AG04449 (cell line): ENCODE results near the gene PRRX2.
A peak's percentile ranks its signal among the peaks of the same experiment; 100 is the strongest.

Experiments used
- CTCF ChIA-PET: fragments of 350-600 bp; formaldehyde crosslinking; extraction: SDS; loops from one replicate; lab custom pipeline; 2021; ENCODE audit warnings: antibody characterized with exemption; lab: Yijun Ruan, JAX
- POLR2A ChIA-PET: fragments of 400-600, 350-600 bp; formaldehyde crosslinking; extraction: SDS; loops from one replicate; lab custom pipeline; 2020; ENCODE audit warnings: antibody characterized with exemption, inconsistent platforms; lab: Yijun Ruan, JAX
- DNase-seq: peaks from one replicate; pipeline ENCODE4 v3.0.0-alpha.2; 2010; ENCODE audit warnings: low read depth, low spot score
- H3K4me3 ChIP-seq: 2 replicates; pipeline ENCODE4 v1.5.1; 2011; ENCODE audit warnings: low read depth, mild to moderate bottlenecking, control low read depth, low read length
- TF ChIP-seq, protein P1 (sequence below): IDR thresholded peaks from one replicate; pipeline ENCODE4 v1.5.1; 2011; ENCODE audit warnings: mild to moderate bottlenecking, moderate library complexity, low read length, control low read depth, inconsistent platforms; ENCODE audit not compliant: insufficient read depth; ENCODE audit errors: missing control alignments

Gene PRRX2

DNA sequence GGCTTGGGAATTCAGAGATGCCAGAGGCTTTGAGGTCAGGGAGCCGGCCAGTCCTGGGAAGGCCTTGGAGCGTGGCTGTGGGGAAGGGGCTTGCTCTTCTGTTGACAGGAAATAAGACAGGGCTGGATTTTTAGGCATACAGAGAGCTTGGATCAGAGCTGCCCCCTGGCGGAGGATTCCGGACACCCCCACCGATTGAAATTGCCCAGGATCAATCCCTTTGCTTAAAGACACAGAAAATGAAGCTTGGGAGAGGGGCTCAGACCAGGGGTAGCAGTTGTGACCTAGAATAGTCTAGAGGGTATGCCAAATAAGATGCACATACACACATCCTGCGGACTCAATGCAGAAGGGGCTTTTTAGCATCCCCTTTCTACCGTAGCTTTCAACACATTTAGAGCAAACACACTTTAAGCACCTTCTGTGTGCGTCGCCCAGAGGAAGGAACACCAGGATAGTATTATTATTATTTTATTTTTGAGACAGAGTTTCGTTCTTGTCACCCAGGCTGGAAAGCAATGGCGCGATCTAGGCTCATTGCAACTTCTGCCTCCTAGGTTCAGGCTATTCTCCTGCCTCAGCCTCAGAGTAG lies 41.2 kb upstream of the PRRX2 start:
- TF ChIP-seq, protein P1, sequence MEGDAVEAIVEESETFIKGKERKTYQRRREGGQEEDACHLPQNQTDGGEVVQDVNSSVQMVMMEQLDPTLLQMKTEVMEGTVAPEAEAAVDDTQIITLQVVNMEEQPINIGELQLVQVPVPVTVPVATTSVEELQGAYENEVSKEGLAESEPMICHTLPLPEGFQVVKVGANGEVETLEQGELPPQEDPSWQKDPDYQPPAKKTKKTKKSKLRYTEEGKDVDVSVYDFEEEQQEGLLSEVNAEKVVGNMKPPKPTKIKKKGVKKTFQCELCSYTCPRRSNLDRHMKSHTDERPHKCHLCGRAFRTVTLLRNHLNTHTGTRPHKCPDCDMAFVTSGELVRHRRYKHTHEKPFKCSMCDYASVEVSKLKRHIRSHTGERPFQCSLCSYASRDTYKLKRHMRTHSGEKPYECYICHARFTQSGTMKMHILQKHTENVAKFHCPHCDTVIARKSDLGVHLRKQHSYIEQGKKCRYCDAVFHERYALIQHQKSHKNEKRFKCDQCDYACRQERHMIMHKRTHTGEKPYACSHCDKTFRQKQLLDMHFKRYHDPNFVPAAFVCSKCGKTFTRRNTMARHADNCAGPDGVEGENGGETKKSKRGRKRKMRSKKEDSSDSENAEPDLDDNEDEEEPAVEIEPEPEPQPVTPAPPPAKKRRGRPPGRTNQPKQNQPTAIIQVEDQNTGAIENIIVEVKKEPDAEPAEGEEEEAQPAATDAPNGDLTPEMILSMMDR: peak; percentile 83
- CTCF ChIA-PET: interaction anchor here (0.7 to 15.5 kb wide), 47 partner anchors 9 to 806 kb away, joined by 3 to 735 read pairs (median 4); partner anchors contain the start of genes ASB6 and ENDOG
- no peak for DNase-seq
- no peak overlapping the region for H3K4me3 ChIP-seq
- POLR2A ChIA-PET: interaction anchor here (0.7 to 1.7 kb wide), 4 partner anchors 446 to 499 kb away, joined by 3 to 7 read pairs (median 3); partner anchors contain the start of gene IER5L

DNA sequence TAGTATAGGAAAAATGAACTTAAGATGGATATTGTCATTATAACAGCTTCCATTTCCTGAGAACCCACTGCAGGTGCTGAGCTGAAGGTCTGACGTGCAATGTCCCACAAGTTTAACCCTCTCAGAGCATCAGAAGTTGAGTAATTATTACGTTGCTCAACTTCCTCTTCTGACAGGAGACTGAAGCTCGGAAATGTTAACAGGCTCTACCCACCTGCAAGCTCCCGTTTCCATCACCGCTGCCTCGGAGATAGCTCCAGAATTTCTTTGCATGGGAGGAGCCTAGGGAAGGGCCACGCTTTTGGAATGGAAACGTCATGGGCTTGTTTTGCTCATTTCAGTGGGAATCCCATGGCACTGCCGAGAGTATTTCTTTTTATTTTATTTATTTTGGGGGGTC lies 40.5 kb upstream of the PRRX2 start:
- ChIA-PET CTCF (interaction anchor here (0.6 to 15.5 kb wide), 38 partner anchors 8 to 807 kb away, joined by 3 to 735 read pairs (median 4); partner anchors contain the start of genes ASB6 and ENDOG), POLR2A (interaction anchor here (0.7 to 0.9 kb wide), 2 partner anchors 447 to 500 kb away, joined by 3 read pairs; partner anchors contain the start of gene IER5L)
- no peak for DNase-seq
- H3K4me3 ChIP-seq: no peak overlapping the region
- TF ChIP-seq, protein P1: no peak

DNA sequence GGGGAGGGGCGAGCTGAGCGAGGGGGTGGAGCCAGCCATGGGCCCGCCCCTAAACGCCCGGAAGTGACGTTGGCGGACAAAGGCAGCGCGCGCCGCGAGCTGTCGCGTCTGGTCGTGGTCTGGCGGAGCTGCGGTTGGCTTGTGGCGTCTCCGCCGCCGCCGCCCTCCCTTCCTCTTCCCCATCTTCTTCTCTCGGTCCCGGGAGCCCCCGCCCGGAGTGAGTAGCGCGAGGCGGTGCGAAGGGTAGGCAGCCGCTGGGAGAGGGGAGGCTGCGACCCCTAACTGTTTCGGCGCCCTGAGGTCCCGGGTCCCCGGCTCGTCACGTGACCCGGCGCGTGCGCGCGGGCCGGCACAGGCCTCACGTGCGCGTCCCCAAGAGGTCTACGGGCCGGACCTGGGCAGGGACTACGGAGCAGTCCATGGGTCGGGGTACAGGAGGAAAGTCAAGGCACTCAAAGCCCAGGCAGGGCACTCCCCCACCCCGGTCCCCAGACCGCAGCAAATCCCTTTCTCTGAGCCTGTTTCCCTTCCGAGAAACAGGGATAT lies 39.3 kb upstream of the PRRX2 start, which contains the start of gene NTMT1:
Gene NTMT1 (plus strand): TSS at position 85 of the 546 bp plus-strand sequence. CDS start 6,541 bp downstream, outside the sequence.
- DNase-seq: no peak
- TF ChIP-seq, protein P1: no peak
- ChIA-PET CTCF (interaction anchor here (0.6 to 15.5 kb wide), 6 partner anchors 13 to 494 kb away, joined by 3 to 735 read pairs (median 66); partner anchors contain the start of gene ASB6), POLR2A (interaction anchor here (0.6 to 2.3 kb wide), 9 partner anchors 9 to 678 kb away, joined by 3 to 15 read pairs (median 5); partner anchors contain the start of gene IER5L)
- peak within 1 kb of the TSS; percentile 66 for H3K4me3 ChIP-seq

DNA sequence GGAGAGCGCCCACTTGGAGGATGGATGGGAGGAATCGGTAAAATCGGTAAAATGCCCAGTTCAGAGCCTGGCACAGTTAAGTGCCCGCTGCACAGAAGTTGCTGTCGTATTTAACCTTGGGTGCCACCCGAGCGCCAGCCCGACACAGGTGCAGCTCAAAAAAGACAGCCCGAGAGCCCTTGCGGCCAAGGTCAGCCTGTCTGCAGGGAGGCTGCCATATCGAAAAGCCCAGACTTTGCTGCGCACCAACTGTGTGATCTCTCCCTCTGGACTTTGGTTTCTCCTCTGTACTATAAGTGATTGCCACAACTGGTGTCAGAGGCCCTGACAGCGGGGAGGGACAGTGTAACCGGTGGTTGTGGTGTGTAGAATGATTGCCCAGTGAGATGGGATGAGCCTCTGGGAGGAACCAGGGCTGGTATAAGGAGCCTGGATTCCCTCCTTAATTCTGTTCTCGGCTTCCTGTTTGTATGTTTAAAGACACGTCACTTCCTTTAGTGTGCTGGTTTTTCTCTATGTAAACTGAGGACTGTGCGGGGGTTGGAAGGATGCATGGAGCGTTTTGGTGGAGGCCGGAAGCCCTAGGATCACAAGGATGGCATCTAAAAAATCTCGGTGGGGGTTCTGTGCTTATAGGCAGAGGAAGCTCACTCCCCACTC lies 38.7 kb upstream of the PRRX2 start:
- POLR2A ChIA-PET: interaction anchor here (0.6 to 2.3 kb wide), 12 partner anchors 10 to 678 kb away, joined by 3 to 15 read pairs (median 4); partner anchors contain the start of gene IER5L
- CTCF ChIA-PET: interaction anchor here (0.8 to 15.5 kb wide), 6 partner anchors 13 to 494 kb away, joined by 3 to 735 read pairs (median 60); partner anchors contain the start of gene ASB6
- TF ChIP-seq, protein P1: no peak
- peak; percentile 84 for DNase-seq
- H3K4me3 ChIP-seq: peak overlapping the region; percentile 66

DNA sequence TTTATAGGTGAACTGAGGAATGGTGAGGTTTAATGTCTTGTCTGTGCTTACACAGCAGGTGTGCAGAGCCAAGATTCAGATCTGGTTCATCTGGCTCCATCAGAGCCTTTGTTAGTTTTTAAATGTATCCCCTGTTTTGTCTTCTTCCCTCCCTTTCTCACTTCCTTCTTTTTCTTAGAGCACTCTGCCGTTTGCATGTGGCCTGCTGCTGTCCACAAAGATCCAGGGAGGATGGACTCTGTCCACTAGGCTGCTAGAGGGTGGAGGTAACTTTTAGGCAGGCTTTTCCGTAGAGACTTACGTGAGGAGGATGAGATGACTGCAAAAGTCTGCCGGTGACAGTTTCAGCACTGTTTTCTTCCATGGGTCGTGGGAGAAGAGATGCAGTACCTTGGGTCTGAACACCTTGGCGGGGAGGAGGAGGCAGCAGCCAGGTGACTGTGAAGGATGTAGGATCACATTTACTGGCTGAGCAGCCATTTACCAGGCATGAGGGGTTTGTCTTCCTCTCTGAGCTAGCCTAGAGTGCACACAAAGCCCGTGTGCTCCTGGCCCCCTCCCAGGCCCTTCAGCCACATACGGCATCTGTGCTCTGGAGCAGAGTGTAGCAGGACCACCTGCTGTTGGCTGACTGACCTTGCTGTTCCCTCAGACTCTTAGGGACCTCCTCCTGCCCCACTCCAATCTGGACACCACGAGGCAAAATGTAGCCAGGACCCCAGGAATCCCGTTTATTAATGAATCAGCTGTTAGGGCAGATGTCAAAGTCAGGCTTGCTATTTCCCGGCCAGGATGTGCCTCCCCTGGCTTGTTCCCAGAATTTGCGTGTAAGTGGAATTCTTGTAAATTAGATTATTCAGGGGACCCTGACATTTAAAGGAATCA lies 37.6 kb upstream of the PRRX2 start:
- ChIA-PET CTCF (interaction anchor here (0.8 to 15.5 kb wide), 5 partner anchors 12 to 495 kb away, joined by 3 to 735 read pairs (median 5); partner anchors contain the start of gene ASB6), POLR2A (interaction anchor here (0.8 to 2.3 kb wide), 7 partner anchors 12 to 488 kb away, joined by 3 to 15 read pairs (median 5); partner anchors contain the start of gene IER5L)
- TF ChIP-seq, protein P1: no peak
- DNase-seq: no peak
- H3K4me3 ChIP-seq: peak overlapping the region; percentile 66
